IMR-90 (cell line): ENCODE measurements around the gene METTL23. TPM values are rescaled to one million over a fixed set of nuclear protein-coding genes. Genes with fewer than 3 reads are reported as not detected.

Source experiments
- ATAC-seq: fragments of 200-7000 bp; cut with Tn5 transposase; 2 replicates; pipeline ENCODE4 v1.9.1; 2020; ENCODE audit warnings: low read depth, mild to moderate bottlenecking, moderate library complexity
- BruUV-seq: library from RNA; stranded (reverse); fragments of 400-500 nt; replicated peaks from 2 replicates; lab custom pipeline; 2021; lab: Mats Ljungman, UMichigan
- CTCF ChIA-PET: fragments of 300-600 bp; formaldehyde crosslinking; extraction: SDS; loops from one replicate; lab custom pipeline; 2021; ENCODE audit warnings: antibody characterized with exemption; lab: Yijun Ruan, JAX
- POLR2A ChIA-PET: fragments of 300-600 bp; sonication (Branson Sonifier 250); formaldehyde crosslinking; loops from one replicate; lab custom pipeline; 2022; ENCODE audit warnings: antibody characterized with exemption; ENCODE audit not compliant: unreplicated experiment; lab: Charles Lee
- DNase-seq: peaks from one replicate; pipeline ENCODE4 v3.0.0; 2013
- H2AFZ ChIP-seq: replicated peaks from 2 replicates; pipeline ENCODE3; 2013; ENCODE audit warnings: low read length, mild to moderate bottlenecking; ENCODE audit not compliant: poor library complexity
- H2AK5ac ChIP-seq: 2 replicates; pipeline ENCODE4 v1.6.1; 2013; ENCODE audit warnings: low read depth, low read length, inconsistent platforms
- H2AK9ac ChIP-seq: replicated peaks from 2 replicates; pipeline ENCODE3; 2013; ENCODE audit warnings: mild to moderate bottlenecking, low read depth, low read length, moderate library complexity; ENCODE audit not compliant: poor library complexity
- H2BK120ac ChIP-seq: 2 replicates; pipeline ENCODE4 v1.6.1; 2013; ENCODE audit warnings: low read depth, low read length, inconsistent platforms
- H2BK15ac ChIP-seq: 3 replicates; pipeline ENCODE4 v1.6.1; 2013; ENCODE audit warnings: low read depth, low read length, inconsistent platforms
- H2BK20ac ChIP-seq: 2 replicates; pipeline ENCODE4 v1.6.1; 2013; ENCODE audit warnings: low read depth, mild to moderate bottlenecking, inconsistent platforms, low read length, moderate library complexity
- H2BK5ac ChIP-seq: 2 replicates; pipeline ENCODE4 v1.6.1; 2013; ENCODE audit warnings: mild to moderate bottlenecking, low read depth, low read length, inconsistent platforms; ENCODE audit not compliant: poor library complexity, severe bottlenecking
- H3K14ac ChIP-seq: replicated peaks from 2 replicates; pipeline ENCODE4 v1.6.1; 2013; ENCODE audit warnings: low read depth, low read length, inconsistent platforms
- H3K18ac ChIP-seq: 2 replicates; pipeline ENCODE4 v1.6.1; 2013; ENCODE audit warnings: low read depth, low read length, control low read depth
- H3K23ac ChIP-seq: 2 replicates; pipeline ENCODE4 v1.6.1; 2013; ENCODE audit warnings: low read depth, low read length, inconsistent platforms
- H3K27ac ChIP-seq: 2 replicates; pipeline ENCODE4 v1.5.1; 2013; ENCODE audit warnings: mild to moderate bottlenecking, control low read depth, low read length; ENCODE audit not compliant: insufficient read depth
- H3K27me3 ChIP-seq: 2 replicates; pipeline ENCODE4 v1.6.1; 2013; ENCODE audit warnings: low read length; ENCODE audit not compliant: control insufficient read depth, insufficient read depth
- H3K36me3 ChIP-seq: 2 replicates; pipeline ENCODE4 v1.6.1; 2013; ENCODE audit warnings: low read length, mixed read lengths; ENCODE audit not compliant: control insufficient read depth, insufficient read depth
- H3K4ac ChIP-seq: 2 replicates; pipeline ENCODE4 v1.6.1; 2013; ENCODE audit warnings: low read depth, low read length, inconsistent platforms
- H3K4me1 ChIP-seq: 2 replicates; pipeline ENCODE4 v1.6.1; 2013; ENCODE audit warnings: low read length, mixed read lengths; ENCODE audit not compliant: control insufficient read depth, insufficient read depth
- H3K4me2 ChIP-seq: 2 replicates; pipeline ENCODE4 v1.6.1; 2013; ENCODE audit warnings: low read depth, mild to moderate bottlenecking, control low read depth, low read length, moderate library complexity
- H3K4me3 ChIP-seq: 2 replicates; pipeline ENCODE4 v1.5.1; 2013; ENCODE audit warnings: low read depth, mild to moderate bottlenecking, control low read depth, low read length, moderate library complexity; ENCODE audit not compliant: insufficient read depth
- H3K56ac ChIP-seq: 2 replicates; pipeline ENCODE4 v1.6.1; 2013; ENCODE audit warnings: low read length, inconsistent platforms; ENCODE audit not compliant: insufficient read depth; ENCODE audit errors: extremely low read depth
- H3K79me1 ChIP-seq, 2 experiments: 2 replicates each; pipeline ENCODE4 v1.6.1; 2013; ENCODE audit warnings: low read length in 2 of 2, inconsistent platforms in 1 of 2, low read depth in 1 of 2
- H3K9ac ChIP-seq: 2 replicates; pipeline ENCODE4 v1.6.1; 2013; ENCODE audit warnings: low read depth, low read length, control low read depth
- H3K9me1 ChIP-seq: 2 replicates; pipeline ENCODE4 v1.6.1; 2013; ENCODE audit warnings: low read length, inconsistent platforms; ENCODE audit not compliant: insufficient read depth
- H3K9me3 ChIP-seq: 2 replicates; pipeline ENCODE4 v1.6.1; 2013; ENCODE audit warnings: low read length; ENCODE audit not compliant: control insufficient read depth, insufficient read depth
- H4K20me1 ChIP-seq: 2 replicates; pipeline ENCODE4 v1.6.1; 2013; ENCODE audit warnings: low read length, inconsistent platforms; ENCODE audit not compliant: insufficient read depth
- H4K5ac ChIP-seq: 2 replicates; pipeline ENCODE4 v1.6.1; 2013; ENCODE audit warnings: mild to moderate bottlenecking, low read depth, low read length, control low read depth
- H4K8ac ChIP-seq, 2 experiments: 2 replicates each; pipeline ENCODE4 v1.6.1; 2013; ENCODE audit warnings: low read depth in 2 of 2, low read length in 2 of 2, control low read depth in 1 of 2, inconsistent platforms in 1 of 2
- H4K91ac ChIP-seq: 2 replicates; pipeline ENCODE4 v1.6.1; 2013; ENCODE audit warnings: low read depth, low read length, inconsistent platforms; ENCODE audit not compliant: insufficient read depth
- CEBPB ChIP-seq: IDR thresholded peaks from 2 replicates; pipeline ENCODE4 v1.6.1; 2012; ENCODE audit warnings: low read depth, low read length, improper control_type of control experiment
- MXI1 ChIP-seq: IDR thresholded peaks from 2 replicates; pipeline ENCODE4 v1.6.1; 2012; ENCODE audit warnings: low read depth, mild to moderate bottlenecking, low read length, moderate library complexity, borderline replicate concordance
- NFE2L2 ChIP-seq: fragments of 150-350 bp; IDR thresholded peaks from 2 replicates; pipeline ENCODE4 v1.6.1; 2016; ENCODE audit warnings: low read depth, mild to moderate bottlenecking, low read length
- SMC3 ChIP-seq: fragments of 150-350 bp; IDR thresholded peaks from 2 replicates; pipeline ENCODE4 v1.6.1; 2016; ENCODE audit warnings: low read depth, mild to moderate bottlenecking, antibody characterized with exemption, low read length, moderate library complexity
- WGBS, 2 experiments: methylation state at CpG; one replicate each; pipeline versions ENCODE4 v1.1.5 to v1.1.7; 2013; ENCODE audit warnings: missing lambda C conversion rate in 2 of 2; ENCODE audit not compliant: insufficient read length in 1 of 2; ENCODE audit errors: extremely low coverage in 2 of 2; 5-methylcytosine and 5-hydroxymethylcytosine counted together
- dilution Hi-C: fragments of 300-500 bp; cut with HindIII; formaldehyde crosslinking; loops from one replicate; pipeline ENCODE4 v1.14.3; 2018; ENCODE audit warnings: low sequenced_read_pairs; ENCODE audit not compliant: unreplicated experiment
- in situ Hi-C: fragments of 300-500 bp; cut with MboI; formaldehyde crosslinking; loops from 3 replicates; pipeline ENCODE4 v1.14.3; 2019; ENCODE audit warnings: low sequenced_read_pairs, inconsistent platforms, mixed read lengths
- intact Hi-C: fragments of 100-400 bp; cut with micrococcal nuclease; formaldehyde crosslinking; loops from 2 replicates; pipeline ENCODE4 v1.10.0; 2022
- polyA plus RNA-seq, 3 experiments: library from polyadenylated mRNA; depleted of rRNA; stranded (reverse); fragments of >200 nt; gene quantifications; 2 replicates each; pipeline ENCODE4 v1.2.3, GENCODE V29; 2012; ENCODE audit warnings: low replicate concordance in 1 of 3
- total RNA-seq: library from RNA; depleted of rRNA; stranded (reverse); fragments of >200 nt; gene quantifications from 2 replicates; pipeline ENCODE4 v1.2.3, GENCODE V29; 2012
- TF ChIP-seq, protein P1 (sequence below): conservative IDR thresholded peaks from 2 replicates; pipeline ENCODE4 v1.5.1; 2012; ENCODE audit warnings: mild to moderate bottlenecking, low read depth, low read length, improper control_type of control experiment
- TF ChIP-seq, protein P2 (sequence below): fragments of 150-350 bp; IDR thresholded peaks from 2 replicates; pipeline ENCODE4 v1.6.1; 2016; ENCODE audit warnings: low read depth, mild to moderate bottlenecking, low read length, moderate library complexity, borderline replicate concordance

Gene METTL23
- total and polyA plus RNA-seq, 2 of the 4 experiments (the other 2 are of a cell fraction) = 18.8 to 32.1 TPM

DNA sequence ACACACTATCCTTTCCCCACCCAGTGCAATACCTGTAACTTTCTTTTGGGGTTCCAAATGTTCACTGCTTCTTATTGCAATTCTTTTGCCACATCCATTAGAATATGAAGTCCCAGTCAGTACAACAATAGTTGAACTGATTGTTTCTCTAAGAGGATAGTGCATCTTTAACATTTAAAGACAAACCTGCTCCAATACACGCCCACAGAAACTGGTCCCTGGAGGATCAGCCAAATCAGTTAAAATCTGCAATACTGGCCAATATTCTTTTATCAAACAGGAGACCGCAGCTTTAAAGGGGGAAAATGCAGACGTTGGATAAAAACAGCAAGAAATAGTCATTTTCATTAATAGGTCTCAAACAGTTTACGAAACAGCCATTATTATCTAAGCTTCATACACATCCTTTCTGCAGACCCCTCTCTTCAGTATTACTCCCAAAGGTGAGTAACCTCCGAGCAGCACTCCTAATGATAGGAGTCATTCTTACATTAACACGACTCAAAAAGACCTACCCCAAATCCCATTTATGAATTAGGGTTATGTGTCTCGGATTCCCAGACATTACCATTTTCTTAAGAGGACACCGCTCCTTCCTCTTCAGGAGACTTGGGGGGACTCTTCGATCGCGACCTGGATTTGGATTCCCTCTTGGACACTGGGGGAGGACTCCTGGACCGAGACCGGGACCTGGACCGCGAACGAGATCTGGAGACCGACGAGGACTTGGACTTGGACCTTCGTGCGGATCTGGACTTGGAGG is 9.1 kb downstream of the METTL23 start:
- Histone ChIP-seq H2AK5ac (peak overlapping the region; percentile 89), H3K18ac (peak overlapping the region; percentile 50; the same call in 1 of the 2 replicates), H3K27ac (peak overlapping the region; percentile 92), H2BK20ac (no peak overlapping the region), H3K14ac (peak overlapping the region; percentile 98), H3K27me3 (no peaks in the 10 kb centered on the region), H3K4me3 (peak overlapping the region; percentile 89), H3K9ac (peak overlapping the region; percentile 96), H3K36me3 (peaks cover 24% of the 10 kb centered on the region), H3K4me2 (peak overlapping the region; percentile 63), H2AK9ac (peak overlapping the region; percentile 94), H3K9me3 (no peaks in the 10 kb centered on the region), H3K9me1 (no peaks in the 10 kb centered on the region), H4K91ac (peak overlapping the region; percentile 53; the same call in 1 of the 2 replicates), H4K20me1 (peaks cover 42% of the 10 kb centered on the region), H4K5ac (peak overlapping the region; percentile 18; the same call in 1 of the 2 replicates), H2AFZ (peak overlapping the region; percentile 78), H3K56ac (peak overlapping the region; percentile 87), H3K23ac (peak overlapping the region; percentile 97), H4K8ac (peak overlapping the region; percentile 41 to 69; a peak in 3 of 4 replicates), H2BK15ac (no peak overlapping the region), H3K4me1 (peaks cover 2% of the 10 kb centered on the region; the same call in 1 of the 2 replicates), H3K79me1 (peaks cover 18 to 33% of the 10 kb centered on the region in 2 experiments), H2BK120ac (no peak overlapping the region), H2BK5ac (peak overlapping the region; percentile 78), H3K4ac (peak overlapping the region; percentile 94)
- no peak for ATAC-seq
- DNase-seq = no peak
- CTCF ChIA-PET = interaction anchor here (0.6 to 0.7 kb wide), 4 partner anchors 47 to 554 kb away, joined by 3 to 6 read pairs (median 4); no protein-coding TSS in a partner anchor
- 2% methylated on average over 12 of the region's 20 CpGs; no CpG with 5 or more reads in 1 of the 2 experiments for WGBS, 2 experiments
- dilution Hi-C loops (no loop called here), in situ Hi-C loops (no loop called here), intact Hi-C loops (loop anchor here (1.0 to 5.0 kb wide), 2 partner anchors 8 to 322 kb away; no protein-coding TSS in a partner anchor)
- TF ChIP-seq, protein P1, sequence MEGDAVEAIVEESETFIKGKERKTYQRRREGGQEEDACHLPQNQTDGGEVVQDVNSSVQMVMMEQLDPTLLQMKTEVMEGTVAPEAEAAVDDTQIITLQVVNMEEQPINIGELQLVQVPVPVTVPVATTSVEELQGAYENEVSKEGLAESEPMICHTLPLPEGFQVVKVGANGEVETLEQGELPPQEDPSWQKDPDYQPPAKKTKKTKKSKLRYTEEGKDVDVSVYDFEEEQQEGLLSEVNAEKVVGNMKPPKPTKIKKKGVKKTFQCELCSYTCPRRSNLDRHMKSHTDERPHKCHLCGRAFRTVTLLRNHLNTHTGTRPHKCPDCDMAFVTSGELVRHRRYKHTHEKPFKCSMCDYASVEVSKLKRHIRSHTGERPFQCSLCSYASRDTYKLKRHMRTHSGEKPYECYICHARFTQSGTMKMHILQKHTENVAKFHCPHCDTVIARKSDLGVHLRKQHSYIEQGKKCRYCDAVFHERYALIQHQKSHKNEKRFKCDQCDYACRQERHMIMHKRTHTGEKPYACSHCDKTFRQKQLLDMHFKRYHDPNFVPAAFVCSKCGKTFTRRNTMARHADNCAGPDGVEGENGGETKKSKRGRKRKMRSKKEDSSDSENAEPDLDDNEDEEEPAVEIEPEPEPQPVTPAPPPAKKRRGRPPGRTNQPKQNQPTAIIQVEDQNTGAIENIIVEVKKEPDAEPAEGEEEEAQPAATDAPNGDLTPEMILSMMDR = no peak
- TF ChIP-seq SMC3 (no peak), CEBPB (no peak), NFE2L2 (no peak), MXI1 (no peak)
- TF ChIP-seq, protein P2, sequence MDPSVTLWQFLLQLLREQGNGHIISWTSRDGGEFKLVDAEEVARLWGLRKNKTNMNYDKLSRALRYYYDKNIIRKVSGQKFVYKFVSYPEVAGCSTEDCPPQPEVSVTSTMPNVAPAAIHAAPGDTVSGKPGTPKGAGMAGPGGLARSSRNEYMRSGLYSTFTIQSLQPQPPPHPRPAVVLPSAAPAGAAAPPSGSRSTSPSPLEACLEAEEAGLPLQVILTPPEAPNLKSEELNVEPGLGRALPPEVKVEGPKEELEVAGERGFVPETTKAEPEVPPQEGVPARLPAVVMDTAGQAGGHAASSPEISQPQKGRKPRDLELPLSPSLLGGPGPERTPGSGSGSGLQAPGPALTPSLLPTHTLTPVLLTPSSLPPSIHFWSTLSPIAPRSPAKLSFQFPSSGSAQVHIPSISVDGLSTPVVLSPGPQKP = no peak
- POLR2A ChIA-PET = interaction anchor here (1.0 kb wide), 1 partner anchor 19 kb away, joined by 3 read pairs; no protein-coding TSS in a partner anchor
- BruUV-seq = no TSS peak
